Thyroid gland (tissue), 4 donors: ENCODE measurements around the gene FRA10AC1. TPM values are rescaled to one million over a fixed set of nuclear protein-coding genes. Genes with fewer than 3 reads are reported as not detected.

Source experiments
- DNase-seq, 2 donors: peaks; one replicate each; pipeline ENCODE4 v3.0.0-alpha.2; 2019
- H3K27ac ChIP-seq, 3 donors: fragments of 200-600 bp; sonication (generic); 1 replicate in 2 of 3; 2 replicates in 1 of 3; pipeline ENCODE4 v1.5.1; 2016 to 2019; ENCODE audit warnings: mild to moderate bottlenecking in 1 of 3, moderate library complexity in 1 of 3
- H3K27me3 ChIP-seq: fragments of 200-600 bp; sonication (generic); one replicate; pipeline ENCODE4 v1.5.1; 2019
- H3K36me3 ChIP-seq, 2 donors: fragments of 200-600 bp; sonication (generic); one replicate each; pipeline ENCODE4 v1.5.1; 2016 to 2019
- H3K4me1 ChIP-seq, 2 donors: fragments of 200-600 bp; sonication (generic); one replicate each; pipeline ENCODE4 v1.5.1; 2017 to 2019
- H3K4me3 ChIP-seq, 3 donors: fragments of 200-600 bp; sonication (generic); replicated peaks in 1 of 3; 1 replicate in 2 of 3; 2 replicates in 1 of 3; pipeline ENCODE4 v1.5.1; 2016; ENCODE audit warnings: mild to moderate bottlenecking in 1 of 3
- H3K9me3 ChIP-seq: fragments of 200-600 bp; sonication (generic); one replicate; pipeline ENCODE4 v1.5.1; 2017
- CTCF ChIP-seq, 6 experiments: fragments of 200-600 bp in 3 of 6; fragments of 450-650 bp in 3 of 6; sonication (generic) in 3 of 6; IDR thresholded peaks; one replicate each; pipeline ENCODE4 v1.5.1; 2016 to 2019; ENCODE audit warnings: antibody characterized with exemption in 6 of 6, mild to moderate bottlenecking in 2 of 6, inconsistent platforms in 1 of 6, moderate library complexity in 1 of 6
- POLR2A ChIP-seq, 2 donors: fragments of 450-650 bp; IDR thresholded peaks; one replicate each; pipeline ENCODE4 v1.6.1; 2017; ENCODE audit warnings: antibody characterized with exemption in 2 of 2, mild to moderate bottlenecking in 2 of 2, moderate library complexity in 1 of 2
- WGBS, 2 donors: methylation state at CpG; one replicate each; pipeline ENCODE4 v1.1.5; 2017; 5-methylcytosine and 5-hydroxymethylcytosine counted together
- intact Hi-C: fragments of 100-400 bp; cut with DNase I; formaldehyde crosslinking; loops from one replicate; pipeline ENCODE4 v1.15.1; 2023
- total RNA-seq, 4 donors: library from RNA; depleted of rRNA; stranded (reverse); fragments of >200 nt; gene quantifications; one replicate each; pipeline ENCODE4 v1.2.3, GENCODE V29; 2016

The FRA10AC1 gene
- total RNA-seq, 4 donors from 2014 or later = 18.6 to 293 (median 27.8) TPM

DNA sequence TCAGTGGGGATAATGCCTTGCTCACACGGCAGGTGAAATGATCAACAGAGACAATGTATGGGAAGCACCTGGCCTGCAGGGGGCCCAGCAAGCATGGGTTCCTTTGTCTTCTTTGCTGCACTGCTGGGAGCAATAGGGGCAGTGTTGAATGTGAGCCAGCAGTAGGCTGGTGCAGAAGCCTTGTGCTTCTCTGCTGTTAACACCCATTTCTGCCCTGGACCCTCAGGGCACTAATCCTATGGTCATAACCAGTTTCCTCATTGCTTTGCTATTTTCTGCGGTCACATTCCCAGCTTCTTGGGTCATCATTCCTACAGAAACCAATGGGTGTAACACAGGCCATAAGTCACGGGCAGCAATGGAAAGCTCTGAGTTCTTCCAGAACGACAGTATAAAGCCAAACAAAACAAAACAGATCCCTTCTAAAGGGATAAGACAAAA, 44.5 kb upstream of the FRA10AC1 start:
- H3K27me3 ChIP-seq = no peaks in the 10 kb centered on the region
- H3K4me3 ChIP-seq = no peak overlapping the region
- TF ChIP-seq POLR2A (IDR thresholded peaks at IDR 0.05) (no peak), CTCF (IDR thresholded peaks at IDR 0.05) (no peak)
- intact Hi-C loops = no loop called here
- DNase-seq = no peak
- 47 to 51% methylated on average over 4 of the region's 4 CpGs for WGBS, 2 donors
- H3K4me1 ChIP-seq = no peaks in the 10 kb centered on the region
- no peaks in the 10 kb centered on the region for H3K36me3 ChIP-seq
- H3K27ac ChIP-seq = no peak overlapping the region
- H3K9me3 ChIP-seq = no peaks in the 10 kb centered on the region

- H3K4me3 ChIP-seq = no peak overlapping the region
- 52 to 53% methylated on average over 9 of the region's 9 CpGs for WGBS, 2 donors
- H3K27ac ChIP-seq = no peak overlapping the region
- H3K9me3 ChIP-seq = no peaks in the 10 kb centered on the region
- intact Hi-C loops = no loop called here
- H3K4me1 ChIP-seq = no peaks in the 10 kb centered on the region
- no peak for DNase-seq
- no peaks in the 10 kb centered on the region for H3K27me3 ChIP-seq
- no peaks in the 10 kb centered on the region for H3K36me3 ChIP-seq
- TF ChIP-seq POLR2A (IDR thresholded peaks at IDR 0.05) = no peak
- TF ChIP-seq CTCF (IDR thresholded peaks at IDR 0.05) = no peak
Measured at GRCh38 chr10:93745408-93746065, 43.1 kb upstream of the FRA10AC1 start.

- Histone ChIP-seq H3K36me3 (no peaks in the 10 kb centered on the region), H3K9me3 (no peaks in the 10 kb centered on the region), H3K4me3 (no peak overlapping the region), H3K27ac (no peak overlapping the region), H3K4me1 (no peaks in the 10 kb centered on the region), H3K27me3 (no peaks in the 10 kb centered on the region)
- no peak for DNase-seq
- intact Hi-C loops = no loop called here
- TF ChIP-seq POLR2A (IDR thresholded peaks at IDR 0.05) = no peak
- no peak for TF ChIP-seq CTCF (IDR thresholded peaks at IDR 0.05)
- 78 to 79% methylated on average over 8 of the region's 8 CpGs for WGBS, 2 donors
Measured at GRCh38 chr10:93742633-93743349, 40.4 kb upstream of the FRA10AC1 start.

- no peaks in the 10 kb centered on the region for H3K27me3 ChIP-seq
- no peaks in the 10 kb centered on the region for H3K4me1 ChIP-seq
- no peaks in the 10 kb centered on the region for H3K9me3 ChIP-seq
- 80 to 86% methylated on average over 3 of the region's 3 CpGs for WGBS, 2 donors
- intact Hi-C loops = no loop called here
- H3K4me3 ChIP-seq = no peak overlapping the region
- H3K27ac ChIP-seq = no peak overlapping the region
- DNase-seq = no peak
- H3K36me3 ChIP-seq = no peaks in the 10 kb centered on the region
- TF ChIP-seq POLR2A (IDR thresholded peaks at IDR 0.05) = no peak
- no peak for TF ChIP-seq CTCF (IDR thresholded peaks at IDR 0.05)
Measured at GRCh38 chr10:93741367-93741766, 39.0 kb upstream of the FRA10AC1 start.

DNA sequence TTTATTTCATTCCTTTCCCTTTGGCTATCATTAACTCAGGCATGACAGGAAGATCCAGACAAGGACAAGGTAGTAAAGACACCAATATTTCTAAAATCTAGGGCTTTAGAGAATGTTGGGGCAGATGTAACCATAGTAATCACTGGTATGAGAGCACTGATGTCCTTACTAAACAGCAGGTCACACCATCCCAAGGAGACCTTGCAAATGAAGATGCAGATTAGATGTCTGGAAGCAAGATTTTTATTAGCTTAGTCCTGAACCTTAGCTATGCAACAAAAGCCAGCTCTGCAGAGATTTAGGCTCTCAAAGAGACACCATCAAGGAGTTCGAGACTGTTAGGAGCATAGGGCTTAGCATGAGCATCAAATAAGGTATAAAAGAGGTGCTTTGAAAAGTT, 23.6 kb upstream of the FRA10AC1 start:
- intact Hi-C loops = no loop called here
- DNase-seq = no peak
- Histone ChIP-seq H3K9me3 (no peaks in the 10 kb centered on the region), H3K4me3 (no peak overlapping the region), H3K36me3 (no peaks in the 10 kb centered on the region), H3K27ac (no peak overlapping the region), H3K27me3 (no peaks in the 10 kb centered on the region), H3K4me1 (no peaks in the 10 kb centered on the region)
- TF ChIP-seq POLR2A (IDR thresholded peaks at IDR 0.05) (no peak), CTCF (IDR thresholded peaks at IDR 0.05) (no peak)
- 73 to 85% methylated on average over 1 of the region's 1 CpG for WGBS, 2 donors
